HEK293 (cell line): ENCODE measurements around the gene LY9.

Source experiments
- CTCF ChIP-seq: fragments of 450-650 bp; formaldehyde crosslinking; IDR thresholded peaks from 2 replicates; pipeline ENCODE4 v1.5.1; 2016; ENCODE audit warnings: missing biosample characterization, missing genetic modification characterization
- GLI4 ChIP-seq: fragments of 450-650 bp; formaldehyde crosslinking; IDR thresholded peaks from 2 replicates; pipeline ENCODE4 v1.5.1; 2016; ENCODE audit warnings: missing biosample characterization, missing genetic modification characterization
- HIC1 ChIP-seq: fragments of 450-650 bp; formaldehyde crosslinking; IDR thresholded peaks from 2 replicates; pipeline ENCODE4 v1.5.1; 2016; ENCODE audit warnings: missing biosample characterization, missing genetic modification characterization
- KLF1 ChIP-seq: fragments of 450-650 bp; formaldehyde crosslinking; IDR thresholded peaks from 2 replicates; pipeline ENCODE4 v1.5.1; 2016; ENCODE audit warnings: missing biosample characterization, missing genetic modification characterization
- KLF10 ChIP-seq: fragments of 450-650 bp; IDR thresholded peaks from 2 replicates; pipeline ENCODE4 v1.5.1; 2018; ENCODE audit warnings: missing biosample characterization, mild to moderate bottlenecking, missing genetic modification characterization
- RBAK ChIP-seq: fragments of 450-650 bp; formaldehyde crosslinking; IDR thresholded peaks from 2 replicates; pipeline ENCODE4 v1.5.1; 2016; ENCODE audit warnings: missing biosample characterization, missing genetic modification characterization
- ZNF747 ChIP-seq: fragments of 450-650 bp; formaldehyde crosslinking; IDR thresholded peaks from 2 replicates; pipeline ENCODE4 v1.5.1; 2016; ENCODE audit warnings: missing biosample characterization, missing genetic modification characterization

GRCh38 chr1:160806784-160807183 is 10.8 kb downstream of the LY9 start:
- TF ChIP-seq ZNF747 (tag by site-specific recombination), result no peak
- no peak for TF ChIP-seq CTCF (tag by site-specific recombination)
- TF ChIP-seq KLF1 (tag by site-specific recombination), result no peak
- no peak for TF ChIP-seq RBAK
- TF ChIP-seq HIC1, result no peak
- TF ChIP-seq GLI4 (tag by site-specific recombination), result no peak
- TF ChIP-seq KLF10 (tag by site-specific recombination), result no peak
